B cell (primary cell): ENCODE data around the gene RNF4. TPM values are rescaled to one million over a fixed set of nuclear protein-coding genes. Genes with fewer than 3 reads are reported as not detected.

Experiments
- ATAC-seq: fragments of 200-7000 bp; cut with Tn5 transposase; one replicate; pipeline ENCODE4 v1.10.0; 2021; ENCODE audit warnings: low read depth, mild to moderate bottlenecking, moderate number of reproducible peaks, moderate library complexity
- CTCF ChIA-PET: fragments of 350-600 bp; sonication (Branson Sonifier 250); formaldehyde crosslinking; loops from one replicate; lab custom pipeline; 2021; ENCODE audit warnings: antibody characterized with exemption, inconsistent platforms; lab: Charles Lee
- POLR2A ChIA-PET: fragments of 350-600 bp; sonication (Branson Sonifier 250); formaldehyde crosslinking; loops from one replicate; lab custom pipeline; 2021; ENCODE audit warnings: antibody characterized with exemption; lab: Charles Lee
- DNase-seq: peaks from one replicate; pipeline ENCODE4 v3.0.0; 2013
- H2AFZ ChIP-seq: 2 replicates; pipeline ENCODE4 v1.6.1; 2012; ENCODE audit warnings: mild to moderate bottlenecking, low read depth, low read length; ENCODE audit not compliant: insufficient read depth, poor library complexity, severe bottlenecking
- H3K27ac ChIP-seq, 2 donors: 1 replicate in 1 of 2; 2 replicates in 1 of 2; pipeline ENCODE4 v1.5.1; 2012 to 2013; ENCODE audit warnings: low read length in 2 of 2, mild to moderate bottlenecking in 2 of 2, moderate library complexity in 1 of 2
- H3K27me3 ChIP-seq, 4 experiments: fragments of 200-600 bp in 1 of 4; sonication (generic) in 1 of 4; replicated peaks in 1 of 4; 1 replicate in 2 of 4; 2 replicates in 2 of 4; pipeline versions ENCODE4 v1.6.1 to v1.7.0; 2013 to 2016; ENCODE audit warnings: low read length in 3 of 4, mild to moderate bottlenecking in 2 of 4, mixed read lengths in 1 of 4, moderate library complexity in 1 of 4; ENCODE audit not compliant: insufficient read depth in 4 of 4, control insufficient read depth in 3 of 4; ENCODE audit errors: control extremely low read depth in 1 of 4
- H3K36me3 ChIP-seq, 2 experiments: replicated peaks in 1 of 2; 1 replicate in 1 of 2; 2 replicates in 1 of 2; pipeline versions ENCODE4 v1.6.1 to v1.7.1; 2013; ENCODE audit warnings: low read length in 1 of 2; ENCODE audit not compliant: insufficient read depth in 2 of 2, control insufficient read depth in 1 of 2; ENCODE audit errors: control extremely low read depth in 1 of 2, extremely low read depth in 1 of 2
- H3K4me1 ChIP-seq, 2 donors: fragments of 200-600 bp in 1 of 2; sonication (generic) in 1 of 2; 1 replicate in 1 of 2; 2 replicates in 1 of 2; pipeline versions ENCODE4 v1.5.1 to v1.6.1; 2013 to 2017; ENCODE audit warnings: low read length in 2 of 2; ENCODE audit not compliant: control insufficient read depth in 2 of 2, insufficient read depth in 2 of 2
- H3K4me2 ChIP-seq: replicated peaks from 2 replicates; pipeline ENCODE3; 2012; ENCODE audit warnings: mild to moderate bottlenecking, low read depth, low read length; ENCODE audit not compliant: poor library complexity, severe bottlenecking
- H3K4me3 ChIP-seq, 5 experiments: fragments of 200-600 bp in 1 of 5; sonication (generic) in 1 of 5; 1 replicate in 3 of 5; 2 replicates in 2 of 5; pipeline versions ENCODE4 v1.5.1 to v1.7.0; 2011 to 2016; ENCODE audit warnings: low read length in 4 of 5, mild to moderate bottlenecking in 4 of 5, low read depth in 2 of 5, control low read depth in 1 of 5, moderate library complexity in 1 of 5; ENCODE audit not compliant: insufficient read depth in 1 of 5; ENCODE audit errors: control extremely low read depth in 1 of 5, extremely low read depth in 1 of 5
- H3K79me2 ChIP-seq: fragments of 200-600 bp; sonication (generic); one replicate; pipeline ENCODE4 v1.6.0; 2016; ENCODE audit warnings: low read length; ENCODE audit not compliant: control insufficient read depth, insufficient read depth
- H3K9ac ChIP-seq: fragments of 200-600 bp; sonication (generic); 2 replicates; pipeline ENCODE4 v1.6.1; 2017; ENCODE audit warnings: mild to moderate bottlenecking, low read length, moderate library complexity
- H3K9me3 ChIP-seq, 3 donors: one replicate each; pipeline versions ENCODE4 v1.6.1 to v1.7.1; 2013; ENCODE audit warnings: low read length in 2 of 3; ENCODE audit not compliant: control insufficient read depth in 2 of 3, insufficient read depth in 1 of 3; ENCODE audit errors: control extremely low read depth in 1 of 3
- H4K20me1 ChIP-seq: 2 replicates; pipeline ENCODE4 v1.6.0; 2012; ENCODE audit warnings: mild to moderate bottlenecking, low read length; ENCODE audit not compliant: insufficient read depth, control insufficient read depth, poor library complexity, severe bottlenecking
- H3K27ac Mint-ChIP-seq: one replicate; pipeline ENCODE4 v1.8.0; 2021; ENCODE audit warnings: mixed read lengths
- H3K27me3 Mint-ChIP-seq: one replicate; pipeline ENCODE4 v1.8.0; 2021; ENCODE audit warnings: mixed read lengths
- H3K4me1 Mint-ChIP-seq: one replicate; pipeline ENCODE4 v1.8.0; 2021; ENCODE audit warnings: mixed read lengths
- H3K4me3 Mint-ChIP-seq: one replicate; pipeline ENCODE4 v1.8.0; 2021; ENCODE audit warnings: mixed read lengths
- H3K9me3 Mint-ChIP-seq: one replicate; pipeline ENCODE4 v1.8.0; 2022; ENCODE audit warnings: mixed read lengths; ENCODE audit not compliant: insufficient read depth
- EZH2 ChIP-seq: IDR thresholded peaks from 2 replicates; pipeline ENCODE4 v1.6.1; 2012; ENCODE audit warnings: borderline replicate concordance, low read depth, mild to moderate bottlenecking, moderate library complexity, low read length; ENCODE audit not compliant: insufficient read depth, poor library complexity, severe bottlenecking
- WGBS: methylation state at CpG from one replicate; pipeline ENCODE4 v1.1.5; 2013; ENCODE audit warnings: missing lambda C conversion rate; ENCODE audit not compliant: insufficient coverage; 5-methylcytosine and 5-hydroxymethylcytosine counted together
- intact Hi-C: fragments of 100-400 bp; cut with micrococcal nuclease; formaldehyde crosslinking; loops from one replicate; pipeline ENCODE4 v1.10.0; 2022
- polyA plus RNA-seq: library from polyadenylated mRNA; depleted of rRNA; stranded (reverse); fragments of >200 nt; gene quantifications from 2 replicates; pipeline ENCODE4 v1.2.3, GENCODE V29; 2012
- total RNA-seq, 2 donors: library from RNA; stranded (reverse); fragments of 120-200 nt in 1 of 2; gene quantifications; 1 replicate in 1 of 2; 2 replicates in 1 of 2; pipeline versions ENCODE4 v1.2.3 to v1.2.4, GENCODE V29; 2013 to 2022
- TF ChIP-seq, protein P1 (sequence below): fragments of 200-600 bp; IDR thresholded peaks from one replicate; pipeline ENCODE4 v1.8.0; 2022; ENCODE audit warnings: antibody characterized with exemption, mild to moderate bottlenecking

Gene RNF4
- total and polyA plus RNA-seq, 2 donors (not counting 1 experiment from before 2014, with no cell fraction given): 61.8 to 95.2 TPM

DNA sequence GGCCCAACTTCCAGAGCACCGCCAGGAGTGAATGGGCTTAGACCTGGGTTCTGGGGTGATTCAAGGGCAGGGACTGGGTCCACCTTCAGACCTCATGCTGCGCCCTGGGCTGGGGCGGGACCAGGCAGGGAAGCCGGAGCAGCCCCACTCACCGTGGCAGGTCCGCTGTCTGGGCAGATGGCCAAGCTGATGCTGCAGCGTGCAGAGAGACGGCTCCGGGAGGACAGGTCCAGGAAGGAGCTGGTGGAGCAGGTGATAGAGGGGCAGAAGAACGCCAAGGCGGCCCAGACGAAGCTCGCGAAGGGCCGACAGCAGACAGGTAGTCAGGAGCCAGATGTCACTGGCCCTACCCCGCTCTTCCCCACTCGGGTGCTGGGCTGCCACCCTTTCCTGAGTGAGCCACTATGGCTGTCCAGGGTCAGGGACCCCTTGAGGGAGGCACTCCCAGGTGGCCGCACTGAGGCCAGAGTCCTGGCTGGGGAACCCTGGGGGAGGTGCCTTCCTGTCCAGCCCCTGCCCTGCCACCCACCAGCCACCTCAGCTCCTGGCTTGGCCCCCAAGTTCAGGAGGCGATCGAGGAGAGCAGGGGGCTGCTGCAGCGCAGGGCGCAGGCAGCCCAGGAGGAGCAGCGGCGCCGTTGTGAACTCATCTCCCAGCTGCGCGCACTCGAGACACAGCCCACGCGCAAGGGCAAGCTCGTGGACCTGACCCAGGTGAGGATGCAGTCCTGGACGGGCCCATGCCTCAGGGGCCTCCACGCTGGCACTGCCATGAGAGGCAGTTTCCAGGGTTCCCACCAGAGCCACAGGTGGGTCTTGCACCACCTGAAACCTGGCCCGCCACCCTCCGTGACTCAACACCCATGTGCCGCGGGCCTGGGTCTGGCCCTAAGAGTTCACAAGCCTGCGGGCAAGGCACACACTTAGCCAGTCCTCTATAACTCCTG lies 10.1 kb upstream of the RNF4 start:
- Histone ChIP-seq H3K27me3 (peaks cover 0 to 9% (median 4%) of the 10 kb centered on the region in 4 experiments), H3K4me1 (peaks cover 5 to 10% of the 10 kb centered on the region in 2 donors), H3K36me3 (no peaks in the 10 kb centered on the region), H3K4me2 (no peak overlapping the region), H2AFZ (no peak overlapping the region), H3K79me2 (peaks cover 7% of the 10 kb centered on the region), H4K20me1 (peaks cover 8% of the 10 kb centered on the region), H3K4me3 (no peak overlapping the region), H3K9me3 (no peaks in the 10 kb centered on the region), H3K27ac (no peak overlapping the region), H3K9ac (no peak overlapping the region)
- ChIA-PET CTCF (interaction anchor here (7.5 kb wide), 1 partner anchor 240 kb away, joined by 54 read pairs; no protein-coding TSS in a partner anchor), POLR2A (no interaction called here)
- H3K4me3 Mint-ChIP-seq: no peak overlapping the region
- H3K4me1 Mint-ChIP-seq: peaks cover 7% of the 10 kb centered on the region
- TF ChIP-seq, protein P1, sequence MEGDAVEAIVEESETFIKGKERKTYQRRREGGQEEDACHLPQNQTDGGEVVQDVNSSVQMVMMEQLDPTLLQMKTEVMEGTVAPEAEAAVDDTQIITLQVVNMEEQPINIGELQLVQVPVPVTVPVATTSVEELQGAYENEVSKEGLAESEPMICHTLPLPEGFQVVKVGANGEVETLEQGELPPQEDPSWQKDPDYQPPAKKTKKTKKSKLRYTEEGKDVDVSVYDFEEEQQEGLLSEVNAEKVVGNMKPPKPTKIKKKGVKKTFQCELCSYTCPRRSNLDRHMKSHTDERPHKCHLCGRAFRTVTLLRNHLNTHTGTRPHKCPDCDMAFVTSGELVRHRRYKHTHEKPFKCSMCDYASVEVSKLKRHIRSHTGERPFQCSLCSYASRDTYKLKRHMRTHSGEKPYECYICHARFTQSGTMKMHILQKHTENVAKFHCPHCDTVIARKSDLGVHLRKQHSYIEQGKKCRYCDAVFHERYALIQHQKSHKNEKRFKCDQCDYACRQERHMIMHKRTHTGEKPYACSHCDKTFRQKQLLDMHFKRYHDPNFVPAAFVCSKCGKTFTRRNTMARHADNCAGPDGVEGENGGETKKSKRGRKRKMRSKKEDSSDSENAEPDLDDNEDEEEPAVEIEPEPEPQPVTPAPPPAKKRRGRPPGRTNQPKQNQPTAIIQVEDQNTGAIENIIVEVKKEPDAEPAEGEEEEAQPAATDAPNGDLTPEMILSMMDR: no peak
- no peak for TF ChIP-seq EZH2
- no peaks in the 10 kb centered on the region for H3K9me3 Mint-ChIP-seq
- H3K27ac Mint-ChIP-seq: no peak overlapping the region
- DNase-seq: no peak
- 91% methylated on average over 33 of the region's 38 CpGs for WGBS
- H3K27me3 Mint-ChIP-seq: peaks cover 3% of the 10 kb centered on the region
- no peak for ATAC-seq
- intact Hi-C loops: no loop called here
